Astrocyte (in vitro differentiated cells and primary cell): ENCODE data around the gene MYO3B. TPM values are rescaled to one million over a fixed set of nuclear protein-coding genes. Genes with fewer than 3 reads are reported as not detected.

Experiments used
- DNase-seq: peaks from one replicate; pipeline ENCODE4 v3.0.0-alpha.2; 2010; ENCODE audit warnings: low read depth
- FAIRE-seq: peaks from 2 replicates; lab custom pipeline; 2011; peaks lifted over from hg19 to GRCh38; lab: Jason Lieb, UNC
- H2AFZ ChIP-seq: 2 replicates; pipeline ENCODE4 v1.6.0; 2012; ENCODE audit warnings: low read depth, low read length, inconsistent platforms
- H3K27ac ChIP-seq: 2 replicates; pipeline ENCODE4 v1.5.1; 2011; ENCODE audit warnings: low read depth, low read length, inconsistent platforms
- H3K27me3 ChIP-seq: 2 replicates; pipeline ENCODE4 v1.6.0; 2011; ENCODE audit warnings: low read length, inconsistent platforms; ENCODE audit not compliant: insufficient read depth
- H3K36me3 ChIP-seq: 2 replicates; pipeline ENCODE4 v1.5.1; 2011; ENCODE audit warnings: low read length, inconsistent platforms; ENCODE audit not compliant: insufficient read depth
- H3K4me1 ChIP-seq: 2 replicates; pipeline ENCODE4 v1.5.1; 2011; ENCODE audit warnings: low read length, inconsistent platforms; ENCODE audit not compliant: insufficient read depth
- H3K4me2 ChIP-seq: 2 replicates; pipeline ENCODE4 v1.6.0; 2012; ENCODE audit warnings: low read length, inconsistent platforms
- H3K4me3 ChIP-seq: 2 replicates; pipeline ENCODE4 v1.5.1; 2011; ENCODE audit warnings: low read depth, mild to moderate bottlenecking, low read length, inconsistent platforms; ENCODE audit not compliant: insufficient read depth
- H3K79me2 ChIP-seq: 2 replicates; pipeline ENCODE4 v1.6.0; 2012; ENCODE audit warnings: mild to moderate bottlenecking, low read length, inconsistent platforms; ENCODE audit not compliant: insufficient read depth
- H3K9ac ChIP-seq: 2 replicates; pipeline ENCODE4 v1.6.0; 2012; ENCODE audit warnings: mild to moderate bottlenecking, low read length, inconsistent platforms
- H3K9me3 ChIP-seq: 2 replicates; pipeline ENCODE4 v1.5.1; 2012; ENCODE audit warnings: low read depth, mild to moderate bottlenecking, low read length, inconsistent platforms; ENCODE audit not compliant: insufficient read depth
- H4K20me1 ChIP-seq: 2 replicates; pipeline ENCODE4 v1.6.0; 2012; ENCODE audit warnings: low read length, inconsistent platforms; ENCODE audit not compliant: insufficient read depth
- H3K27ac Mint-ChIP-seq: one replicate; pipeline ENCODE4 v1.8.0; 2021; ENCODE audit warnings: mild to moderate bottlenecking, mixed read lengths; ENCODE audit not compliant: unreplicated experiment
- H3K27me3 Mint-ChIP-seq: one replicate; pipeline ENCODE4 v1.8.0; 2021; ENCODE audit warnings: low read depth, mixed read lengths; ENCODE audit not compliant: unreplicated experiment
- H3K36me3 Mint-ChIP-seq: one replicate; pipeline ENCODE4 v1.8.0; 2021; ENCODE audit warnings: low read depth, mixed read lengths; ENCODE audit not compliant: unreplicated experiment
- H3K4me1 Mint-ChIP-seq: one replicate; pipeline ENCODE4 v1.8.0; 2021; ENCODE audit warnings: low read depth, mixed read lengths; ENCODE audit not compliant: unreplicated experiment
- H3K4me3 Mint-ChIP-seq: one replicate; pipeline ENCODE4 v1.8.0; 2021; ENCODE audit warnings: mild to moderate bottlenecking, moderate library complexity, mixed read lengths; ENCODE audit not compliant: unreplicated experiment
- H3K9me3 Mint-ChIP-seq: one replicate; pipeline ENCODE4 v1.8.0; 2021; ENCODE audit warnings: mild to moderate bottlenecking, mixed read lengths; ENCODE audit not compliant: unreplicated experiment
- CTCF ChIP-seq: IDR thresholded peaks from 2 replicates; pipeline ENCODE4 v1.5.1; 2011; ENCODE audit warnings: low read depth, mild to moderate bottlenecking, inconsistent platforms, low read length, moderate library complexity; ENCODE audit not compliant: insufficient read depth
- EZH2 ChIP-seq: IDR thresholded peaks from 2 replicates; pipeline ENCODE4 v1.6.1; 2012; ENCODE audit warnings: mild to moderate bottlenecking, low read length, inconsistent platforms; ENCODE audit not compliant: insufficient read depth
- total RNA-seq: library from RNA; stranded (reverse); gene quantifications from 2 replicates; pipeline ENCODE4 v1.2.1, GENCODE V29; 2021

Gene MYO3B
- total RNA-seq, 1 donor from 2014 or later: not detected

GRCh38 chr2:170226216-170226615 is 48.3 kb downstream of the MYO3B start:
- Mint-ChIP-seq H3K27ac (no peak overlapping the region), H3K4me1 (peaks cover 17% of the 10 kb centered on the region), H3K9me3 (no peaks in the 10 kb centered on the region), H3K36me3 (no peaks in the 10 kb centered on the region), H3K4me3 (no peak overlapping the region), H3K27me3 (peaks cover 4% of the 10 kb centered on the region)
- Histone ChIP-seq H3K4me1 (no peaks in the 10 kb centered on the region), H3K79me2 (no peaks in the 10 kb centered on the region), H3K4me2 (no peak overlapping the region), H3K27ac (no peak overlapping the region), H3K36me3 (no peaks in the 10 kb centered on the region), H2AFZ (no peak overlapping the region), H3K9ac (no peak overlapping the region), H3K27me3 (no peaks in the 10 kb centered on the region), H4K20me1 (no peaks in the 10 kb centered on the region), H3K4me3 (no peak overlapping the region), H3K9me3 (no peaks in the 10 kb centered on the region)
- TF ChIP-seq EZH2 (no peak), CTCF (no peak)
- FAIRE-seq (no peak), DNase-seq (no peak)

GRCh38 chr2:170227507-170227947 is 49.6 kb downstream of the MYO3B start:
- no peak overlapping the region for H3K4me3 ChIP-seq
- no peaks in the 10 kb centered on the region for H3K79me2 ChIP-seq
- no peaks in the 10 kb centered on the region for H3K9me3 Mint-ChIP-seq
- no peaks in the 10 kb centered on the region for H4K20me1 ChIP-seq
- H3K9me3 ChIP-seq: no peaks in the 10 kb centered on the region
- TF ChIP-seq EZH2: no peak
- TF ChIP-seq CTCF: no peak
- peaks cover 6% of the 10 kb centered on the region for H3K4me1 Mint-ChIP-seq
- no peak overlapping the region for H3K4me2 ChIP-seq
- no peaks in the 10 kb centered on the region for H3K4me1 ChIP-seq
- no peaks in the 10 kb centered on the region for H3K36me3 Mint-ChIP-seq
- no peak for FAIRE-seq
- H3K27ac ChIP-seq: no peak overlapping the region
- no peak overlapping the region for H3K9ac ChIP-seq
- H3K27me3 Mint-ChIP-seq: peaks cover 4% of the 10 kb centered on the region
- H3K4me3 Mint-ChIP-seq: no peak overlapping the region
- no peaks in the 10 kb centered on the region for H3K27me3 ChIP-seq
- no peak overlapping the region for H3K27ac Mint-ChIP-seq
- H3K36me3 ChIP-seq: no peaks in the 10 kb centered on the region
- no peak for DNase-seq
- H2AFZ ChIP-seq: no peak overlapping the region

- Histone ChIP-seq H3K27me3 (no peaks in the 10 kb centered on the region), H3K4me1 (no peaks in the 10 kb centered on the region), H3K9ac (no peak overlapping the region), H3K36me3 (no peaks in the 10 kb centered on the region), H3K27ac (no peak overlapping the region), H4K20me1 (no peaks in the 10 kb centered on the region), H3K4me3 (no peak overlapping the region), H3K4me2 (no peak overlapping the region), H3K79me2 (no peaks in the 10 kb centered on the region), H2AFZ (no peak overlapping the region), H3K9me3 (no peaks in the 10 kb centered on the region)
- H3K4me3 Mint-ChIP-seq: no peak overlapping the region
- FAIRE-seq (no peak), DNase-seq (no peak)
- peaks cover 4% of the 10 kb centered on the region for H3K27me3 Mint-ChIP-seq
- peaks cover 6% of the 10 kb centered on the region for H3K4me1 Mint-ChIP-seq
- TF ChIP-seq EZH2 (no peak), CTCF (no peak)
- no peaks in the 10 kb centered on the region for H3K9me3 Mint-ChIP-seq
- no peaks in the 10 kb centered on the region for H3K36me3 Mint-ChIP-seq
- H3K27ac Mint-ChIP-seq: no peak overlapping the region
Observed at GRCh38 chr2:170227951-170228350, 50.0 kb downstream of the MYO3B start.
